GM21825 (cell line): ENCODE measurements around the gene FCGR1A.
"Not testable (repeated sequence)": the region's sequence is repeated elsewhere in the genome, so short reads cannot be mapped to it uniquely, and the experiment has no call there.

Experiments used
- ATAC-seq: cut with Tn5 transposase; IDR thresholded peaks from one replicate; pipeline ENCODE4 v1.9.1; 2021; ENCODE audit warnings: mild to moderate bottlenecking, moderate library complexity; ENCODE audit not compliant: unreplicated experiment

FCGR1A gene

DNA sequence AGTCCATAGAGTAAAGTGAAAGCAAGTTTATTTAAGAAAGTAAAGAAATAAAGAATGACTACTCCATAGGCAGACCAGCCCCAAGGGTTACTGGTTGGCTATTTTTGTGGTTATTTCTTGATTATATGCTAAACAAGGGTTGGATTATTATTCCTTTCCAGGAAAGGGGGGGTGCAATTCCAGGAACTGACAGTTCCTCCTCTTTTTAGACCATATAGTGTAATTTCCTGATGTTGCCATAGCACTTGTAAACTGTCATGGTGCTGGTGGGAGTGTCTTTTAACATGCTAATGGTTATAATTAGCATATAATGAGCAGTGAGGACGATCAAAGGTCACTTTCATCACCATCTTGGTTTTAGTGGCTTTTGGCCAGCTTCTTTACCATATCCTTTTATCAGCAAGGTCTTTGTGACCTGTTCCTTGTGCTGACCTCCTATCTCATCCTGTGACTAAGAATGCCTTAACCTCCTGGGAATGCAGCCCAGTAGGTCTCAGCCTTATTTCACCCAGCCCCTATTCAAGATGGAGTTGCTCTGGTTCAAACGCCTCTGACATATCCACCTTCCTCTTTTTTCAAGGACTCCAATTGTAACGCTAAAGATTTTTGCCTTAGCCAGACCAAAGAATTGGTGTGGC is 6.9 kb upstream of the FCGR1A start:
- ATAC-seq = not testable (repeated sequence)

DNA sequence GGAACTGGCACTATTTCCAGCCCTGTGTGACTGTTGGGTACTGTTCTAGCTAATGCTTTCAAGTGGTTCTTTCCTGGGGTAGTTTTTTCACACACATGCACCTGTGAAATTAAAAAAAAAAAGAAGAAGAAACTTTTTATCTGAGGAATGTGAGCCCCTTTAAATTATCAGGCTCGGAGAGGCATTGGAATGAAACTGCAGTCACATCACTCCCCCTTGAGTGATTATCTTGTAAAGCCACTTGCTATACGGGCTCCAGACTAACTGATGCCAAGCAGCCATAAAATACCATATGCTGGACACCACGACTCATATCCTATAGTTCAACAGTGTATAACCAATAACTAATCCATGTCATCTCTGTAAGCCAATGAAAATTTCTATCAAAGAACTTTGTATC is 5.4 kb upstream of the FCGR1A start:
- not testable (repeated sequence) for ATAC-seq

DNA sequence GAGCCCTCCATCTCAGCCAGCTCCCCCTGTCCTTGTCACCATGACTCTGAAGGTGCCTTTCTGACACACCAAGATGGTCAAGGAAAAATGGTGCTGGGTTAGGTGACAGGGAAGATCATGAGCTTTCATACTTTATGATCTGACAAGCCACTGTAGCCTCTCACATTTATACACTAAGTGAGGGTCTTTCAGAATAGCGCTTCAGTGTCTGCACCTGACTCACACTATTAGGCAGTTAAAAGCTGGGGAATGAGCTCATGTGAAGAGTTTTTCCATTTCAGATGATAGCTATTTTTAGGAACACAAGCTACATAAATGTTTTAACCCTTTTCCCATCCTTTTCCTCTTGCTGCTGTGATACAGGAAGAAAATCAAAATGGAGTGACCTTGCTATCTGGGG is 4.2 kb upstream of the FCGR1A start:
- ATAC-seq = not testable (repeated sequence)

DNA sequence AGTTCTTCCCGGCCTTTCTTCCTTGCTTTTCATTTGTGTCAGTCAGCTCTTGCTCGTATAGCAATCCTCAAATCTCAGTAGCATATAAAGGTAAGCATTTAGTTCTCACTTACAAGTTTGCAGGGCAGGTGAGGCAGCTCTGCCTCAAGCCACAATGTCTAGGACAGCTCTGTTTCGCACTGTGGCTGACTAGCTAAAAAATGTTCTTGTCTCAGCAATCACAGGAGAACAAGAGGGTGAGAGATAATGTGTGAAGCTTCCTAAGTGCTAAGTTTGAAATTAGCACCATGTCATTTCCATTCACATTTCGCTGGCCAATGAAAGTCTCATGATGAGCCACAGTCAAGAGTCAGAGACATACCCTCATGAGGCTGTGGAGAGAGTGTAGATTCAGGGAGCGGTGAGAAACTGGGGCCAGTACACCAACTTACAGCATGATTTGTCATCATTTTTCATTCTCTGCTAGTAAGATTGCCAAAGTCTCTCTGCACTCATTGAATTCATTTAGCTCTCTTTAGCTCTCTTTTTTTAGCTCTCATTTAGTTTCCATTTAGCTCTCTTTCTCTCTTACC is 995 bp upstream of the FCGR1A start:
- ATAC-seq = not testable (repeated sequence)

GRCh38 chr1:149783289-149783688 is 795 bp downstream of the FCGR1A start:
- not testable (repeated sequence) for ATAC-seq

GRCh38 chr1:149783868-149784267 is 1.4 kb downstream of the FCGR1A start:
- ATAC-seq = not testable (repeated sequence)

GRCh38 chr1:149787688-149788451 is 5.4 kb downstream of the FCGR1A start:
- ATAC-seq = not testable (repeated sequence)

- ATAC-seq = peak; percentile 65
These were observed 10.0 kb downstream of the FCGR1A start for GRCh38 chr1:149792502-149792901.

- ATAC-seq = peak; percentile 85
These were observed 10.5 kb downstream of the FCGR1A start for GRCh38 chr1:149792912-149793515.

DNA sequence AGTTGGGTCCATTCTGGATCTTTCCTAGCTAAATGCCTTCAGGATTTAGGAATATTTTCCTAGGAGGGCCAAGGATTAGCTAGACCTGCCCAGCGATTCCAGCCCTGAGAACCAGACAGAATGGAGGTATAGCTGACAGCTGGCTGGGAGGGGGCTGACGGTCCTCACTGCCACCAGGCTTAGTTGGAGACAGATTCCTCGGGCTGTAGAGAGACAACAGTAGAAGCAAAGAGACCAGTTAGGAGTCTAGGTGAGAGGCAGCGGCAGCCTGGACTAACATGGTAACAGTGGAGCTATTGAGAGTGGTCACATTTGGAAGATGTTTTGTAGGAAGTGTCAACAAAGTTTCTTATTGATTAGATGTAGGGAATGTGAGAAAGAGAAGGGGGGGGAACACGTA is 11.4 kb downstream of the FCGR1A start:
- not testable (repeated sequence) for ATAC-seq

DNA sequence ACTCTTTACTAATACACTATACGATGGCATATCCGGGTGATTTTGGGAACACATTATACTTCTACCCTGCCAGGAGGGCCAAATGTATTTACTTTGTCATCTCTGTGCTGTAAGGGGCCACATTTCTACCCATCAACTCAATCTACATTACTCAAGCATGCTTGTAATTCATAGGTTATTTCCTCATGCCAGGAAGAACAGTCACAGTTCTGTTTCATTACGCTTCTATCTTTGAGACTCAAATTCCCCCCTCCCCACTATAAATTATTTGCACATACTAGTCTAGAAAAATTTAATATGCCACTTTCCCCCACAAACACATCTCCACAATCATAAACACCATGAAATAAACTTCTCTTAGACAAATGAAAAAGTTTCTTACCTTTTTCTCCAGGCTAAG is 19.1 kb downstream of the FCGR1A start:
- ATAC-seq = not testable (repeated sequence)

- ATAC-seq = not testable (repeated sequence)
These were observed 22.1 kb downstream of the FCGR1A start for GRCh38 chr1:149804417-149805080.

DNA sequence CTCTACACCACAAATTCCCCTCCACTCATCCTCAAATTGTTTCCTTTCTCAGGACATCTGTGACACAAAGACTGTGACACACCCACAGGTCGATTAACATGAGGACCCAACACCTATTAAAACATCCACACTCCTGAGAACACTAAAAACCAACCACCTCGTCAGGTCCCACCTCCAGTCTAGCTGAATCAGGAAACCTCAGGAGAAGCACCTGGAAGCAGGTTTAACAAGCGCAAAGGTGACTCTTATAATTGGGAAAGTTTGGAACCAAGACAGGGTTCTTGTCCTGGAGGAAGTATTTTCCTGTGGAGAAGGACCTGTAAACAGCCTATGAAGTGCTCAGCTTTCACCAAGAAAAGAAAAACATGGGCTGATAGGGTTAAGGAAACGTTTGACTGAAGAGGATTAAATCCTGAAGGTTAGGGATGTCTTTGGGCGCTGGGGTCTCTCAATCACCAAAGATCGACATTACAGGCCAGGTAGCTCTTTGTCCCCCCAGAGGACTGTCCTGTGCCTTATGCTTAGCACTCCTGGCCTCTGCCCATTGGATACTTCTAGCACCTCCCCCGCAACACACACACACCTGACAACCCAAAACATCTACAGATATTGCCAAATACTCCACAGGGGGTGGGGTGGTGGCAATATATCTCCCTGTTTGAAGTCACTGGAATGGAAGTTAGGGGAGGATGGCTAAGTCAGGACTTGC is 28.4 kb downstream of the FCGR1A start:
- ATAC-seq = not testable (repeated sequence)

GRCh38 chr1:149811514-149811889 is 29.0 kb downstream of the FCGR1A start:
- ATAC-seq = peak; percentile 6

DNA sequence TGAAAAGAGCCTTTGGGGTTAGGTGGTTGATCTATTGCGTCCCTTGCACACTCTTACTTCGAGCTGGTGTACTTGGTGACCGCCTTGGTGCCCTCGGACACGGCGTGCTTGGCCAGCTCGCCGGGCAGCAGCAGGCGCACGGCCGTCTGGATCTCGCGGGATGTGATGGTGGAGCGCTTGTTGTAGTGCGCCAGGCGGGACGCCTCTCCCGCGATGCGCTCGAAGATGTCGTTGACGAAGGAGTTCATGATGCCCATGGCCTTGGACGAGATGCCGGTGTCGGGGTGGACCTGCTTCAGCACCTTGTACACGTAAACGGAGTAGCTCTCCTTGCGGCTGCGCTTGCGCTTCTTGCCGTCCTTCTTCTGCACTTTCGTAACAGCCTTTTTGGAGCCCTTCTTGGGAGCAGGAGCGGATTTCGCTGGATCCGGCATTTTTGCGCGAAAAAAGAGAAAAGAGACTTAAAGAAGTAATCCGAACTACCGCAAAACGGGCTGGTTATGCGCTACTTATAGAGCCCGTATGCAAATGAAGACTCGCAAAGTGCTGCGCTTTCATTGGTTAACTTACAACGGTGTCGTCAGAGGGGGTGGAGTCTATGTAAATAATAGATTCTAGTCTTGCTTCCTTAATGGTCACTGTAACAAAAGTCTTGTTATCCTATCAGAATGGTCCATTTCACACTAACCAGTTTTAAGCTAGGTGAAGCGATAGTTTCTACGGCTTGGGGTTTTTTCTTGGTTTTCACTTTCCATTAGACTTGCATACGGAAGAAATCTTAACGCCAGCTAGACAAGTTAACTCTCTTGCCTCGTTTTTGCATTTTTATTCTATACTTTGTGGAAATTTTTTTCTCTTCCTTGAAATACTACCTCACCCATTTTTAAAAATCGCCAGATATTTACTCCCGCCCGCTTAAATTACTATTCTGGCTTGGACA is 29.7 kb downstream of the FCGR1A start:
- ATAC-seq = peak; percentile 62

GRCh38 chr1:149812893-149813801 is 30.7 kb downstream of the FCGR1A start:
- peak; percentile 41 for ATAC-seq

GRCh38 chr1:149820387-149820786 is 37.9 kb downstream of the FCGR1A start:
- ATAC-seq = not testable (repeated sequence)

DNA sequence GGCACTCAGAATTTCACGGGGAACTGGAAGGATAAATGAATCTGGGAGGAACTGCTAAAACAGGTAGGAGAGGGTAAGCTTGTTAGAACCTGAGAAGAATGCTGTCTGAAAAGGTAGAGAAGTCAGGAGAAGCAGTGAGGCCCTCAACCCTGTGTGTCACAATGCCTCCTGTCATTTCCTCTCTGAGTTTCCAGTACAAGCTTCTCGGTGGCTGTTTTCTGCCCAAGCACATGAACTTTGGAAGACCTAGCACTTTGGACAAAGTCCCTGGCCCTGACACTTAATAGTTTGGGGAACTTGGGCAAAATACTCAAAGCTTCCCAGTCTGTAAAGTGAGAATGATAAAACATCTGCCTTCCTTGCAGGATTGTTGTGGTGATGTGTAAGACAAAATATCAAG is 44.1 kb downstream of the FCGR1A start:
- not testable (repeated sequence) for ATAC-seq
